Spleen (tissue), 11 donors: ENCODE data around the gene KIF12. TPM values are rescaled to one million over a fixed set of nuclear protein-coding genes. Genes with fewer than 3 reads are reported as not detected.

Experiments
- DNase-seq: peaks from one replicate; pipeline ENCODE4 v3.0.0-alpha.2; 2020
- H3K27ac ChIP-seq, 8 donors: fragments of 200-600 bp; sonication (generic) in 7 of 8; 1 replicate in 4 of 8; 2 replicates in 4 of 8; pipeline versions ENCODE4 v1.5.0 to v1.8.0; 2016 to 2021; ENCODE audit warnings: inconsistent platforms in 4 of 8, mild to moderate bottlenecking in 4 of 8, moderate library complexity in 1 of 8
- H3K27me3 ChIP-seq, 7 donors: fragments of 200-600 bp; sonication (generic) in 6 of 7; replicated peaks in 1 of 7; 1 replicate in 4 of 7; 2 replicates in 3 of 7; pipeline versions ENCODE4 v1.5.0 to v1.8.0; 2016 to 2021; ENCODE audit warnings: inconsistent platforms in 3 of 7, mild to moderate bottlenecking in 1 of 7
- H3K36me3 ChIP-seq, 6 donors: fragments of 200-600 bp; sonication (generic) in 5 of 6; 1 replicate in 4 of 6; 2 replicates in 2 of 6; pipeline versions ENCODE4 v1.5.0 to v1.8.0; 2016 to 2021; ENCODE audit warnings: inconsistent platforms in 2 of 6
- H3K4me1 ChIP-seq, 6 donors: fragments of 200-600 bp; sonication (generic) in 5 of 6; 1 replicate in 3 of 6; 2 replicates in 3 of 6; pipeline versions ENCODE4 v1.5.0 to v1.8.0; 2016 to 2021; ENCODE audit warnings: inconsistent platforms in 3 of 6
- H3K4me3 ChIP-seq, 8 donors: fragments of 200-600 bp; sonication (generic) in 7 of 8; 1 replicate in 4 of 8; 2 replicates in 4 of 8; pipeline versions ENCODE4 v1.5.0 to v1.8.0; 2016 to 2021; ENCODE audit warnings: inconsistent platforms in 4 of 8, mild to moderate bottlenecking in 4 of 8, moderate library complexity in 2 of 8
- H3K9me3 ChIP-seq, 8 donors: fragments of 200-600 bp; sonication (generic) in 7 of 8; 1 replicate in 4 of 8; 2 replicates in 4 of 8; pipeline versions ENCODE4 v1.5.0 to v1.8.0; 2016 to 2021; ENCODE audit warnings: inconsistent platforms in 4 of 8
- POLR2A ChIP-seq, 3 donors: fragments of 450-650 bp; IDR thresholded peaks; one replicate each; pipeline ENCODE4 v1.5.1; 2017; ENCODE audit warnings: antibody characterized with exemption in 3 of 3, mild to moderate bottlenecking in 1 of 3
- POLR2AphosphoS5 ChIP-seq, 3 donors: sonication (generic); formaldehyde crosslinking; IDR thresholded peaks; one replicate each; pipeline ENCODE4 v1.5.1; 2017; ENCODE audit warnings: antibody characterized with exemption in 3 of 3
- WGBS, 5 donors: extraction: QIAGEN DNeasy Blood & Tissue Kit in 3 of 5; methylation state at CpG; one replicate each; pipeline versions ENCODE4 v1.1.5 to v1.1.7; 2013 to 2018; 5-methylcytosine and 5-hydroxymethylcytosine counted together
- intact Hi-C: fragments of 100-400 bp; cut with DNase I; formaldehyde crosslinking; loops from one replicate; pipeline ENCODE4 v1.15.0; 2023; ENCODE audit warnings: low total_unique reads
- polyA plus RNA-seq, 3 donors: library from polyadenylated mRNA; stranded (reverse); fragments of 200-250 nt; gene quantifications; one replicate each; pipeline ENCODE4 v1.2.1, GENCODE V29; 2013
- total RNA-seq, 7 donors: library from RNA; depleted of rRNA in 3 of 7; stranded (reverse); fragments of >200 nt in 3 of 7; fragmentation: NEBNext Ultra II Directional in 4 of 7; extraction: Animal tissue kit (Norgen Biotek cat#: 25700) in 4 of 7; gene quantifications; one replicate each; pipeline versions ENCODE4 v1.1.0 to v1.2.1, GENCODE V29; 2016 to 2021
- TF ChIP-seq, protein P1 (sequence below), 11 experiments: fragments of 200-600 bp in 7 of 11; fragments of 450-650 bp in 4 of 11; sonication (generic) in 4 of 11; IDR thresholded peaks in 8 of 11; conservative IDR thresholded peaks in 3 of 11; 1 replicate in 7 of 11; 2 replicates in 4 of 11; pipeline versions ENCODE4 v1.4.0 to v1.8.0; 2016 to 2021; ENCODE audit warnings: antibody characterized with exemption in 11 of 11, inconsistent platforms in 4 of 11, mild to moderate bottlenecking in 1 of 11
- donor health status: healthy with polysubstance abuse.
- donor health status: DM: no; HTN: no; CAD: no; lungs with moderate emphysema.
- donor health status: DM: no; HTN: no; CAD: no.
- donor health status: Bipolar disorder and iron deficiency.
- donor health status: healthy.
- donor health status: DM: no; HTN: no; CAD: no.
- donor health status: DM: yes; HTN: yes; CAD: no.

The KIF12 gene
- total and polyA plus RNA-seq, 10 donors, result 0.20 to 1.5 (median 0.26) TPM; not detected in 5

DNA sequence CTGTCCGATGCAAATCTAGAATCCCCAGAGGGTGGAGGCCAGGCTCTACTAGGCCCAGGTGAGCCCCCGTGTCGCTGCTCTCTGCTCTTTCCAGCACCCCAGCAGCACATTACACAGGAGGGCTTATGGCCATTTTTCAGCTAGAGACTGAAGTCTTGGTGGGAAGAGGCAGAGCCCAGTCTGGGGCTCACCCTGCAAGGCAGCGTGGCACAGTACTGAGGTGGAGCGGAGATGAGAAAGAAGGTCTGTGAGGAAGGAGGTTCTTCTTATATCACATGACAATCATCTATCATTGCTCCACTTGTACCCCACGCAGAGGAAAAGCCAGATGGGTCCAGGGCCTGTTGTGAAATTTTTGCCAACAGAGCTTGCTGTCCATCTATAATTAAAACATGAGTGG, 10.0 kb upstream of the KIF12 start:
- Histone ChIP-seq H3K36me3 (no peaks in the 10 kb centered on the region), H3K4me3 (no peak overlapping the region), H3K4me1 (peaks cover 0 to 7% (median 0%) of the 10 kb centered on the region in 6 donors), H3K27ac (no peak overlapping the region), H3K27me3 (peaks cover 0 to 36% (median 0%) of the 10 kb centered on the region in 7 donors), H3K9me3 (no peaks in the 10 kb centered on the region)
- WGBS, 5 donors, result 78 to 92% (median 89%) methylated on average over 6 of the region's 6 CpGs
- TF ChIP-seq, protein P1, sequence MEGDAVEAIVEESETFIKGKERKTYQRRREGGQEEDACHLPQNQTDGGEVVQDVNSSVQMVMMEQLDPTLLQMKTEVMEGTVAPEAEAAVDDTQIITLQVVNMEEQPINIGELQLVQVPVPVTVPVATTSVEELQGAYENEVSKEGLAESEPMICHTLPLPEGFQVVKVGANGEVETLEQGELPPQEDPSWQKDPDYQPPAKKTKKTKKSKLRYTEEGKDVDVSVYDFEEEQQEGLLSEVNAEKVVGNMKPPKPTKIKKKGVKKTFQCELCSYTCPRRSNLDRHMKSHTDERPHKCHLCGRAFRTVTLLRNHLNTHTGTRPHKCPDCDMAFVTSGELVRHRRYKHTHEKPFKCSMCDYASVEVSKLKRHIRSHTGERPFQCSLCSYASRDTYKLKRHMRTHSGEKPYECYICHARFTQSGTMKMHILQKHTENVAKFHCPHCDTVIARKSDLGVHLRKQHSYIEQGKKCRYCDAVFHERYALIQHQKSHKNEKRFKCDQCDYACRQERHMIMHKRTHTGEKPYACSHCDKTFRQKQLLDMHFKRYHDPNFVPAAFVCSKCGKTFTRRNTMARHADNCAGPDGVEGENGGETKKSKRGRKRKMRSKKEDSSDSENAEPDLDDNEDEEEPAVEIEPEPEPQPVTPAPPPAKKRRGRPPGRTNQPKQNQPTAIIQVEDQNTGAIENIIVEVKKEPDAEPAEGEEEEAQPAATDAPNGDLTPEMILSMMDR (IDR thresholded peaks at IDR 0.05 in 8 of 11, conservative IDR thresholded peaks at IDR 0.05 in 3 of 11), result no peak
- TF ChIP-seq POLR2A (IDR thresholded peaks at IDR 0.05) (no peak), POLR2AphosphoS5 (IDR thresholded peaks at IDR 0.05) (no peak)
- DNase-seq, result peak; percentile 28
- intact Hi-C loops, result no loop called here

DNA sequence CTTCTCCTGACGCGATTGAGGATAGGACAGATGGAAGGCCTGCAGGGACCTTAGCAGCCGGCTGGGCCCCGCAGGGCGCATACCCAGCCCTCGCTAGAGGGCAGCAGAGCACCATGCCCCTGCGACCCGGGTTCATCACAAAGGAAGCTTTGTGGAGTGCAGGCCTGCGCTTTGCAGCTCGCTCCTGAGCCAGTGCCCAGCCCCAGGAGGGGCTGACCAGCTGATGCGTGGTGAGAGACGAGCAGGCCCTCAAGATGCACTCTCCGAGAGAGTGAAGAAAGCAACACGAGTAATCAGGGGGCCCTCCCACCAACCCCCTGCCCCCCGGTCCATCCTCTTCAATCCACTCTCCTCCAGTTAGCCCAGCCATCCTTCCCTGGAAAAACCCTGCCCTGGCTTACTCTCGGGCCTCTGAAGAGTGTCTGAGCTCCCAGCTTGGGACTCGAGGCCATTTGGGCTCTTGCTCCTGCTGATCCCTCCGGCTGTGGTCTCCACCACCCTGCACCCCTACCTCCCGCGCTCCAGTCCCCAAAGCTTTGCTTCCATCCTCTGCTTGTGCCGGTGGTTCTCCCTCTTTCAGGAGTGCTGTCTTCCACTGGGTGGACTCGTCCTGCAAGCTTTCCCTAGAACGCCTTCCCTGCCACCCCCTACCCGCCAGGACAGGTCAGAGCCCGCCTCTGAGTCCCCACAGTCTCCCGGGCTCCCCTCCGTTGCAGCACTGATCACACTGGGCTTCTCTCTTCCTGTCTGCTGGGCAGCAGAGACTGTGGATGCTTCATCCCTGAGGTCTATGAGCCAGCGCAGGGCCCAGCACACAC, 9.1 kb upstream of the KIF12 start:
- intact Hi-C loops, result no loop called here
- 45 to 52% (median 48%) methylated on average over 26 to 28 of the region's 28 CpGs for WGBS, 5 donors
- peaks cover 0 to 7% (median 0%) of the 10 kb centered on the region in 6 donors for H3K4me1 ChIP-seq
- no peak overlapping the region for H3K27ac ChIP-seq
- peak; percentile 82 for DNase-seq
- peaks cover 0 to 30% (median 0%) of the 10 kb centered on the region in 7 donors for H3K27me3 ChIP-seq
- H3K36me3 ChIP-seq, result no peaks in the 10 kb centered on the region
- no peak overlapping the region for H3K4me3 ChIP-seq
- no peaks in the 10 kb centered on the region for H3K9me3 ChIP-seq
- TF ChIP-seq POLR2AphosphoS5 (IDR thresholded peaks at IDR 0.05) (peak in 1 of 3 donors; percentile 24), POLR2A (IDR thresholded peaks at IDR 0.05) (no peak)
- TF ChIP-seq, protein P1 (IDR thresholded peaks at IDR 0.05 in 8 of 11, conservative IDR thresholded peaks at IDR 0.05 in 3 of 11), result peak; percentile 50 to 89 (median 77)

DNA sequence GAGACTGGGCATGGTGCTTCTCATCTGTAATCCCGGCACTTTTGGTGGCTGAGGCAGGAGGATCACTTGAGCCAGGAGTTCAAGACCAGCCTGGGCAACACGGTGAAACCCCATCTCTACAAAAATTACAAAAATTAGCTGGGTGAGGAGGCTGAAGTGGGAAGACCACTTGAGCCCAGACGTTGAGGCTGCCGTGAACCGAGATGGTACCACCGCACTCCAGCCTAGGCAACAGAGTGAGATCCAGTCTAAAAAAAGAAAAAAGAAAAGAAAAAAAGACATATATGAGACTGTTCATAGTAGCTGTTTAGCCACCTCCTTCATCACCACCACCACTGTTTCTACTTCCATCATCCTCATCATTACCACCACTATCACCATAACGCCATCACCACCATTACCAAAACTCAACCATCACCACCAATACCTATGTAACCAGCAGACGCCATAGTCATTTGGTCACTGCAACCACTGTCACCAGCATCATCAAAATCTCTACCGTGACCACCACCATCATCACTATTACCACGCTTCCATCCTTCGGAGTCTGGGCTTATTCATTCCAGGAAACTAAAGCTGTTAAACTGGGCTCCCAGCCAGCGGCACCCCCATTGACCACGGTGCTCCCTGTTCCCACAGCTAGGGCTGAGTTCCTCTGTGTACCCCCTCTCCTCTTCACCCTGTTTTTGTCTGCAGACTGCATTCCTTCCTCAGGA, 8.4 kb upstream of the KIF12 start:
- intact Hi-C loops, result no loop called here
- H3K27ac ChIP-seq, result no peak overlapping the region
- H3K9me3 ChIP-seq, result peaks cover 0 to 7% (median 2%) of the 10 kb centered on the region in 8 donors
- no peaks in the 10 kb centered on the region for H3K36me3 ChIP-seq
- 65 to 70% (median 67%) methylated on average over 13 of the region's 13 CpGs for WGBS, 5 donors
- TF ChIP-seq POLR2AphosphoS5 (IDR thresholded peaks at IDR 0.05) (no peak), POLR2A (IDR thresholded peaks at IDR 0.05) (no peak)
- TF ChIP-seq, protein P1 (IDR thresholded peaks at IDR 0.05 in 8 of 11, conservative IDR thresholded peaks at IDR 0.05 in 3 of 11), result no peak
- no peak overlapping the region for H3K4me3 ChIP-seq
- peaks cover 0 to 22% (median 0%) of the 10 kb centered on the region in 7 donors for H3K27me3 ChIP-seq
- DNase-seq, result peak; percentile 14
- peaks cover 0 to 7% (median 0%) of the 10 kb centered on the region in 6 donors for H3K4me1 ChIP-seq

DNA sequence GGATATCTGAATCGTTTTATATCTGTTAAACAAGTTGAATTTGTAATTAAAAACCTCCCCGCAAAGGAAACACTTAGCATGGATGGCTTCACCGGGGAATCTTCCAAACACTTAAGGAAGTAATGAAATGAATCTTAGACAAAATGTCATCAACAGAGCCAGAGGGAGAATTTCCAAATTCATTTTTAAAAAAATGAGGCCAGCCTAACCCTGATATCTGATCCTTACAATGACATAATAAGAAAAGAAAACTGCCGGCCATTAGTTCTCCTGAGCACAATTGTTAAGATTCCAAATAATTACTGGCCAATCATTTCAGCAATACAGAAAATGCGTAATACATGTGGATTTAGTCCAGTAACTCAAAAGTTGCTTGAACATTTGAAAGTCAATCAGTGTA, 6.1 kb upstream of the KIF12 start:
- Histone ChIP-seq H3K27me3 (peaks cover 0 to 12% (median 0%) of the 10 kb centered on the region in 7 donors), H3K4me1 (peaks cover 0 to 11% (median 0%) of the 10 kb centered on the region in 6 donors), H3K9me3 (peaks cover 0 to 17% (median 9%) of the 10 kb centered on the region in 8 donors), H3K36me3 (no peaks in the 10 kb centered on the region), H3K4me3 (no peak overlapping the region), H3K27ac (no peak overlapping the region)
- no peak for DNase-seq
- 61 to 76% (median 74%) methylated on average over 5 of the region's 5 CpGs for WGBS, 5 donors
- no peak for TF ChIP-seq POLR2AphosphoS5 (IDR thresholded peaks at IDR 0.05)
- TF ChIP-seq, protein P1 (IDR thresholded peaks at IDR 0.05 in 8 of 11, conservative IDR thresholded peaks at IDR 0.05 in 3 of 11), result no peak
- no peak for TF ChIP-seq POLR2A (IDR thresholded peaks at IDR 0.05)
- intact Hi-C loops, result no loop called here
